ENCODE results near the gene ATF3.
"Not testable (repeated sequence)": the region's sequence is repeated elsewhere in the genome, so short reads cannot be mapped to it uniquely, and the experiment has no call there.

ATF3 gene

DNA sequence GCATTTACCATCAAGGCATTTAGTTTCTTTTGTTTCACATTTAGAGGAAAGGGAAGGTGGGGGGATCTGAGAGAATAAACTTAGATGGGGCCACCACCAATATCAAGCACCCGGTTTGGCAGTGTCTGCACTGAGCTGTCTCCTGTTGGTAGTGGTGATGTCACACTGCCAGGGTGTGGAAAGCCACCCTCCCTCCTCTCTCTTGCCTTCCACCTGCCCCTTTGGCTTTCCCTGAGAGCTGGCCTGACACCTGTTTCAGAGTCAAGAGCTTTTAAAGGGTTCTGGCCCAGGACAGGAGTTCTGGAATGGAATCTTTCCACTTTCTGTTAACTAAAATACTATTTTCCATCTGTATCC lies 13.4 kb downstream of the ATF3 start:
- DNase-seq (ENCODE audit: low read depth) = no peak

GRCh38 chr1:212622467-212622866 lies 13.9 kb downstream of the ATF3 start:
- DNase-seq (ENCODE audit: low read depth) = no peak
- no peak overlapping the region for H3K4me3 ChIP-seq (ENCODE audit: low read depth, low read length)

More for the DNA sequence above, 13.4 kb downstream of the ATF3 start:
- no peak overlapping the region for H3K4me3 ChIP-seq (ENCODE audit: low read depth, low read length)

- no peak for DNase-seq (ENCODE audit: low read depth)
Observed at GRCh38 chr1:212622906-212623305, 14.3 kb downstream of the ATF3 start.

GRCh38 chr1:212623603-212624002 lies 15.0 kb downstream of the ATF3 start:
- H3K4me3 ChIP-seq (ENCODE audit: low read depth, low read length) = no peak overlapping the region
- no peak for DNase-seq (ENCODE audit: low read depth)

More at GRCh38 chr1:212622906-212623305, 14.3 kb downstream of the ATF3 start:
- H3K4me3 ChIP-seq (ENCODE audit: low read depth, low read length) = no peak overlapping the region

GRCh38 chr1:212624976-212625501 lies 16.5 kb downstream of the ATF3 start:
- H3K4me3 ChIP-seq (ENCODE audit: low read depth, low read length) = no peak overlapping the region
- no peak for DNase-seq (ENCODE audit: low read depth)

DNA sequence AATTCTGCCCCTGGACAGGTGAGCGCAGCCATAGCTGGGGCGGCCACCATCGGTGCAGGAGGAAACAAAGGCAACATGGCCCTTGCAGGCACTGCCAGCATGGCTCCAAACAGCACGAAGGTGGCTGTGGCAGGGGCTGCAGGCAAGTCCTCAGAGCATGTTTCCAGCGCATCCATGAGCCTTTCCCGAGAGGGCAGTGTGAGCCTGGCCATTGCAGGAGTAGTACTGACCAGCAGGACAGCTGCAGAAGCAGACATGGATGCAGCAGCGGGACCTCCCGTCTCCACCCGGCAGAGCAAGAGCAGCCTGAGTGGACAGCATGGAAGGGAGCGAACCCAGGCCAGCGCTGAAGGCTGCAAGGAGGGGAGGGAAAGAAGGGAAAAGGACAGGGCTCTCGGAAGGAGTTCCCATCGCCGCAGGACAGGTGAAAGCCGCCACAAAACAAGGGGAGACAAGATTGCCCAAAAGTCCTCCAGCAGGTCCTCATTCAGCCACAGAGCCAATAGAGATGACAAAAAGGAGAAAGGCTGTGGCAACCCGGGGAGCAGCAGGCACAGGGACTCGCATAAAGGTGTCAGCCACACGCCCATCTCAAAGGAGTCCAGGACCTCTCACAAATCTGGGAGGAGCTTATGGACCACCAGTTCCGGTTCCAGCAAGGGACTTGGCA lies 17.4 kb downstream of the ATF3 start:
- no peak for DNase-seq (ENCODE audit: low read depth)
- no peak overlapping the region for H3K4me3 ChIP-seq (ENCODE audit: low read depth, low read length)

GRCh38 chr1:212628046-212628445 lies 19.5 kb downstream of the ATF3 start:
- no peak overlapping the region for H3K4me3 ChIP-seq (ENCODE audit: low read depth, low read length)
- DNase-seq (ENCODE audit: low read depth) = no peak

- H3K4me3 ChIP-seq (ENCODE audit: low read depth, low read length) = no peak overlapping the region
- DNase-seq (ENCODE audit: low read depth) = no peak
Observed at GRCh38 chr1:212628813-212629415, 20.4 kb downstream of the ATF3 start.

DNA sequence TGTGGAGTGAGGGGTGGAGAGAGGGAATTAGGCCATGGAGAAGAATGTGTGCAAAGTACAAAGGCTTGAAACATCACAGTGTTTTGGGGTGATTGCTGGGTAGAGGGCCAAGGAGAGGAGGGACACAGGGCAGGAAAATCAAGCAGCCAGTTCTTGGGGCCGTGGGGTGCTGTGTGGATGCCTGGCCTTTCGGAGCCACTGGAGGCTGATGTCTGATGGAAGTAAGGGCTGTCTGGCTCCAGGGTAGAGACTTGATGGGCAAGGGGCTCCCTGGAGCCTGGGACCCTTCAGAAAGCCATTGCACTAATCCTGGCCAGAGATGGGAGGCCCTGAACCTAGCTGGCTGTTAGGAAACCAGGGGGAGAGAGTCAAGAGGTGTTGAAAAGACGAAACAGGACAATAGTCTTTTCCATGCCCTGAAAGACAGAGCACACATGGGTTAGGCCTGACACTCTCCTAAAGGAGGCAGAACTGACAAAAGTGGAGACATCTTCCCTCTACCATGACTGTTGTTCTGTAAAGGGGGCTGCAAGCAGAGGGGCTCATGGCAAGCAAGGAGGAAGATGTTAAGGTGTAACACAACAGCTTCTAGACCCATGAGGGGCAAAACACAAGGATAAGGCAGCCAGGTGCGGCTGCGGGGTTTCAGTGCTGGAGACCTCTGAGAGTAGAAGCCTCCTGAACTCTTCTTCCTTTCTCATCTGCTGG lies 21.0 kb downstream of the ATF3 start:
- no peak for DNase-seq (ENCODE audit: low read depth)
- no peak overlapping the region for H3K4me3 ChIP-seq (ENCODE audit: low read depth, low read length)

DNA sequence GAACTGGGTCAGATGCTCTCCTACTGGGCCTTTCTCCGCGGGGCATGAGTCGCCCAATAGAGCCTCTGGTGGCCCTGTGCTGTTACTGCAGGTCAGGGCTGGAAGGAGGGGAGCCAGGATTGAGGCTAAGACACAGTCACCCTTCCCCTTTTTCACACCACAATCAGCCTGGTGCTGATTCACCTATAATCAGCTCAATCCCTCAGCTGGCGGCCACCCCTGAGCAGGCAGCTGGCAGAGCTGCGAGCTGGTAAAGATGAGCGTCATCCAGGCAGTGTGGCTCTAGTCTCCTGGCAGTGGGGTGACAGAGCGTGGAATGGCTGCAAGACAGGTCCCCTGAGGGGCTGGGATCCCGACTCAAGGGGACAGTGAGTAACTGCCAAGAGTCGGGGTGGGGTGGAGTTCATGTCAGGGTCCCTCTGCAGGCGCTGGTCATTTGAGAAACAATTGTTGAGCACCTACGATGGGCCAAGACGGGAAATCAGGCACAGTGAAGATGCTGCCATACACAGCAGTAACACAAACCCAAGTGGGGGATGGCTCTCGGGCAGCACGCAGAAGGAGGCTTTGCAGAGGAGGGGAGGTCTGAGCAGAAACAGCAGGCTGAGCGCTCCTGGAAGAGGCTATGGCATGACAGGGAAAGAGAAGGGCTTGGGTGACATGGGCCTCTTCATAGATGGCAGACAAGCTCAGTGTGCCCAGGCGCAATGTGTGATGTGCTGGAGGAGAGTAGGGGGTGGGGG lies 21.8 kb downstream of the ATF3 start:
- no peak overlapping the region for H3K4me3 ChIP-seq (ENCODE audit: low read depth, low read length)
- DNase-seq (ENCODE audit: low read depth) = no peak

DNA sequence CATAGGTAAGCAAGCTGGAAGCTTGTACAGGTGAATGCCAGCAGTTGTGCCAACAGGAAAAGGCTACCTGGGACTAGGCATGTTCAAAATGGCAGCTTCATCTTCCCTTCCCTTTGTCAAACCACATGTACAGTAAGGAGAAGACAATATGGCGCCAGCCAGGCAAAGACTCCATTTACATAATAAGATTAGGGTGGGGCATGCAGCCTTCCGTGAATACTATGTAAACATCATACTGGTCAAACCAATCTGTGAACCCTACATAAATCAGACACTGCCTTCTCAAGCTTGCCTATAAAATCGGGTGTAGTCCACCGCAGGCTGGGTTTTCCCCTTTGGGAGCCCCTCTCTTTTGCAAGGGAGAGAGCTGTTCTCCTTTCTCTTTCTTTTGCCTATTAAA lies 24.6 kb downstream of the ATF3 start:
- H3K4me3 ChIP-seq (ENCODE audit: low read depth, low read length) = no peak overlapping the region
- no peak for DNase-seq (ENCODE audit: low read depth)

DNA sequence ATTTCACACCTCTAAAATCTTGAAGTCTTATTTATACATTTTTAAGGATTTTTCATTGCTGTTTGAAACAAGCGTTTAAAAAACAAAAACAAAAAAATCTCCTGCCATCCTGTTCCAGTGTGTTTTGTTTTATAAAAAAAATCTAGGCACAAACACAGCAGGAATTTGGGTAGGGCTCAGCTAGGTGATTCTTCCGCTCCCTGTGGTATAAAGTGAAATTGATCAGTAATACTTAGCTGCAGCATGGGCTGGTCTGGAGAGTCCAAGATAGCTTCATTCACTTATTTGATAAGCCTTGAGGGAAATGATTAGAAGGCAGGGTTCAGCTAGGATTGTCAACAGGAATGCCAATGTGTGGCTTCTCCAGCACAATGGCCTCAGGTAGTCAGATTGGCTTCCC lies 25.7 kb downstream of the ATF3 start:
- no peak overlapping the region for H3K4me3 ChIP-seq (ENCODE audit: low read depth, low read length)
- DNase-seq (ENCODE audit: low read depth) = no peak

DNA sequence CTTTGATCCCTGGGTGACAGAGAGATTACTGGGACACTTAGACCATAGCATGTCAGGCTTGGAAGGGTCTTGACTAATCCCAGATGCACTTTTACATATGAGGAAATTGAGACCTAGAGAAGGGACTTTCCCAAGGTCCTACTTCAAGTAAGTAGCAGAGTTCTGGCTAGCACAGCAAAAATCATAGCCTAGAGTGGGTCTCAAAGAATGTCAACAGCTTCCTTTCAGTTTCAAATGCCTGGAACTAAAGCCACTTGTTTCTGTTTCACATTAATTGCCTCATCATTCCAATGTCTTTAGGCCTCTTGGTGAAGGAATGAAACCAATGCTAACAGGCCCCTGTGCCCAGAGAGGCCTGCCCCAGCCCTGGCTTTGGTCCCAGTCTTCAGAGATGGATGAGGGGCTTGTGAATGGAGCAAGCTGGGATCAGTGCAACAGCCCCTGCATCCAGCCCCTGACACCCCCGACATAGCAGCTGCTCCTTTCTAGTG lies 26.6 kb downstream of the ATF3 start:
- H3K4me3 ChIP-seq (ENCODE audit: low read depth, low read length) = no peak overlapping the region
- DNase-seq (ENCODE audit: low read depth) = no peak

- DNase-seq (ENCODE audit: low read depth) = no peak
- H3K4me3 ChIP-seq (ENCODE audit: low read depth, low read length) = no peak overlapping the region
Observed at GRCh38 chr1:212637902-212638301, 29.3 kb downstream of the ATF3 start.

GRCh38 chr1:212638492-212639151 lies 30.1 kb downstream of the ATF3 start:
- no peak for DNase-seq (ENCODE audit: low read depth)
- H3K4me3 ChIP-seq (ENCODE audit: low read depth, low read length) = no peak overlapping the region

DNA sequence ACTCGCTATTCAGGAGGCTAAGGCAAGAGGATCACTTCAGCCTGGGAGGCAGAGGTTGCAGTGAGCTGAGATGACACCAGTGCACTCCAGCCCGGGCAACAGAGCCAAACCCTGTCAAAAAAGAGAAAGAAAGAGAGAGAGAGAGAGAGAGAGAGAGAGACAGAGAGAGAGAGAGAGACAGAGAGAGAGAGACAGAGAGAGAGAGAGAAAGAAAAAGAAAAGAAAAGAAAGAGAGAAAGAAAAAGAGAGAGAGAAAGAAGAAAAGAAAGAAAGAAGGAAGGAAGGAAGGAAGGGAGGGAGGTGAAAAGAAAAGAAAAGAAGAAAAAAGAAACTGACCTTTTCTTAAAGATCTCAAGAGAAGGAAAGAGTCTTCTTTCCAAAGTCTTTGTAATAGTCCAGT lies 31.0 kb downstream of the ATF3 start:
- not testable (repeated sequence) for H3K4me3 ChIP-seq (ENCODE audit: low read depth, low read length); DNase-seq (ENCODE audit: low read depth)

DNA sequence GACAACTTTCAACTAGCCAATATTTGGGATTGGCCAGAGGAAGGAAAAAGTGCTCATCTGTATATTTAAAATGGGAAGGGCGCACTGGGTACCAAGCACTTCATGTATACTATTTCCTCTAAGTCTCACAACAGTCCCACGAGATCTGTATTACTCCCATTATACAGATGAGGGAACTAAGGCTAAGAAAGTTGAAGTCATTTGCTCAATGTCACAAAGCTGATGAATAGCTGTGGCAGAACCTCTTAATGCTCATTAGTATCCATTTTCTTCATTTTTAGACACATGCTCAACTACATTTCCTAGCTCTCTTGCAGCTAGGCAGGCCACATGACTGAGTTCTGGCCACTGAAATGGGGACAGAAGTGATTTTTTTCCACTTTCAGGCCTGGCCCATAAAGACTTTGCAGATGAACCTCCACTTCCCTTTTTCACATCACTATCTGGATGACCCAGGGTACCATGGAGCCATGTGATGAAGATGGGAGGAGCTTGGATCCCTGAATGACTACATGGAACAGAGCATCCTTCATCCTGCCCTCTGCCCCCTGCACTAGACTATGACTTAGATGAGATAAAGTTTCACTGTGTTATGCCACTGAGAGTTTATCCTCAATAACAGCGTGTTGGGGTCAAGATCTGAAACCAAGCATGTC lies 31.8 kb downstream of the ATF3 start:
- no peak overlapping the region for H3K4me3 ChIP-seq (ENCODE audit: low read depth, low read length)
- DNase-seq (ENCODE audit: low read depth) = no peak

GRCh38 chr1:212641956-212642355 lies 33.4 kb downstream of the ATF3 start:
- no peak for DNase-seq (ENCODE audit: low read depth)
- no peak overlapping the region for H3K4me3 ChIP-seq (ENCODE audit: low read depth, low read length)

DNA sequence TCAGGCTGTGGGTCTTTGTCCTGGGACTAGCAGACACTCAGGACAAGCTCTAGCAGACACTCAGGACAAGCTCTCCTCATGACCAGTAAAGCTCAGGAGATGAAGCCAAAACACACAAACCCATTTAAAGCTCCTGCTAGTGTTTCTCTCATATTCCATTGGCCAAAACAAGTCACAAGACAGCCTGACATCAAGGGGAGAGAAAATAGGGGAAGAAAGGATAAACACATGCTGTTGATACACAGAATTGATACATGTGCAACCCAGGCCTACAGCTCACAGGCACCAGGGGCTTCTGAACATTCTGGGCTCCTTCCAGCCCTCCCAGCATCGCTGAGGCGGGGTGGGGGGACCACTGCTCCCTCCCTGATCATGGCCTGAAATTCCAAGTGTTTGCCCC lies 35.3 kb downstream of the ATF3 start:
- no peak for DNase-seq (ENCODE audit: low read depth)
- H3K4me3 ChIP-seq (ENCODE audit: low read depth, low read length) = no peak overlapping the region

Measured in skeletal muscle cell (primary cell).